T-cell (primary cell): ENCODE measurements around the gene RINL. TPM values are rescaled to one million over a fixed set of nuclear protein-coding genes. Genes with fewer than 3 reads are reported as not detected.

Experiments used
- ATAC-seq, 4 experiments: fragments of 200-7000 bp in 3 of 4; fragments of 150-1000 bp in 1 of 4; cut with Tn5 transposase; replicated peaks in 1 of 4; 1 replicate in 3 of 4; 2 replicates in 1 of 4; pipeline ENCODE4 v1.10.0; 2021; ENCODE audit warnings: moderate library complexity in 3 of 4, mild to moderate bottlenecking in 2 of 4, moderate number of reproducible peaks in 1 of 4
- CTCF ChIA-PET, 2 donors: fragments of 300-600 bp; sonication (Branson Sonifier 250); formaldehyde crosslinking; loops; one replicate each; lab custom pipeline; 2022; ENCODE audit warnings: antibody characterized with exemption in 2 of 2; lab: Charles Lee
- POLR2A ChIA-PET, 2 donors: fragments of 300-600 bp; sonication (Branson Sonifier 250); formaldehyde crosslinking; loops; one replicate each; lab custom pipeline; 2022; ENCODE audit warnings: antibody characterized with exemption in 2 of 2; lab: Charles Lee
- DNase-seq, 35 experiments: peaks; one replicate each; pipeline versions ENCODE4 v3.0.0 to v3.0.0-alpha.2; 2013 to 2023
- H3K27ac ChIP-seq: one replicate; pipeline ENCODE4 v1.5.1; 2013; ENCODE audit warnings: low read length
- H3K27me3 ChIP-seq, 2 experiments: replicated peaks in 1 of 2; 1 replicate in 1 of 2; 2 replicates in 1 of 2; pipeline versions ENCODE4 v1.6.1 to v1.7.0; 2013; ENCODE audit warnings: low read length in 1 of 2, mixed read lengths in 1 of 2; ENCODE audit not compliant: control insufficient read depth in 2 of 2, insufficient read depth in 2 of 2; ENCODE audit errors: extremely low read depth in 1 of 2
- H3K36me3 ChIP-seq, 2 donors: 1 replicate in 1 of 2; 2 replicates in 1 of 2; pipeline versions ENCODE4 v1.6.1 to v1.7.0; 2013; ENCODE audit warnings: low read length in 1 of 2; ENCODE audit not compliant: control insufficient read depth in 2 of 2, insufficient read depth in 1 of 2; ENCODE audit errors: extremely low read depth in 1 of 2
- H3K4me1 ChIP-seq, 2 experiments: 1 replicate in 1 of 2; 2 replicates in 1 of 2; pipeline versions ENCODE4 v1.6.1 to v1.7.0; 2013; ENCODE audit warnings: low read length in 2 of 2, mixed read lengths in 1 of 2; ENCODE audit not compliant: insufficient read depth in 2 of 2, control insufficient read depth in 1 of 2; ENCODE audit errors: extremely low read depth in 1 of 2
- H3K4me3 ChIP-seq, 2 donors: 1 replicate in 1 of 2; 2 replicates in 1 of 2; pipeline versions ENCODE4 v1.5.1 to v1.7.0; 2013; ENCODE audit warnings: mild to moderate bottlenecking in 2 of 2, low read length in 1 of 2, moderate library complexity in 1 of 2; ENCODE audit not compliant: control insufficient read depth in 1 of 2; ENCODE audit errors: extremely low read depth in 1 of 2
- H3K9me3 ChIP-seq: 2 replicates; pipeline ENCODE4 v1.7.0; 2013
- H3K27ac Mint-ChIP-seq, 2 donors: one replicate each; pipeline ENCODE4 v1.8.0; 2020 to 2021; ENCODE audit warnings: mild to moderate bottlenecking in 2 of 2, mixed read lengths in 2 of 2
- H3K27me3 Mint-ChIP-seq, 2 donors: one replicate each; pipeline ENCODE4 v1.8.0; 2021 to 2022; ENCODE audit warnings: mixed read lengths in 2 of 2
- H3K36me3 Mint-ChIP-seq: one replicate; pipeline ENCODE4 v1.8.0; 2021; ENCODE audit warnings: mixed read lengths
- H3K4me1 Mint-ChIP-seq, 3 donors: one replicate each; pipeline ENCODE4 v1.8.0; 2020 to 2022; ENCODE audit warnings: mixed read lengths in 3 of 3, mild to moderate bottlenecking in 1 of 3
- H3K4me3 Mint-ChIP-seq, 3 donors: one replicate each; pipeline ENCODE4 v1.8.0; 2020 to 2022; ENCODE audit warnings: mild to moderate bottlenecking in 3 of 3, mixed read lengths in 3 of 3, moderate library complexity in 3 of 3
- H3K9me3 Mint-ChIP-seq, 3 donors: one replicate each; pipeline ENCODE4 v1.8.0; 2020 to 2022; ENCODE audit warnings: mixed read lengths in 3 of 3
- WGBS: methylation state at CpG from one replicate; pipeline ENCODE4 v1.1.5; 2013; ENCODE audit warnings: missing lambda C conversion rate; ENCODE audit not compliant: insufficient coverage; 5-methylcytosine and 5-hydroxymethylcytosine counted together
- total RNA-seq, 35 experiments: library from RNA in 6 of 35; stranded (reverse) in 6 of 35; fragments of 120-200 nt in 1 of 35; gene quantifications; one replicate each; pipeline versions ENCODE4 v1.2.1 to v1.2.4 and lab custom pipeline; 2013 to 2026

Gene RINL
- total RNA-seq, 5 donors from 2014 or later (not counting 1 experiment from before 2014, with no cell fraction given): 44.2 to 81.3 (median 71.0) TPM

GRCh38 chr19:38853214-38853613, 24.9 kb downstream of the RINL start:
- CTCF ChIA-PET: interaction anchor here in 1 of 2 donors (1.2 to 1.3 kb wide), 2 partner anchors 16 to 33 kb away, joined by 3 to 4 read pairs; no protein-coding TSS in a partner anchor
- DNase-seq (no peak), ATAC-seq (no peak)
- POLR2A ChIA-PET: interaction anchor here in 1 of 2 donors (0.9 kb wide), 1 partner anchor 9 kb away, joined by 3 read pairs; no protein-coding TSS in a partner anchor
- H3K4me1 ChIP-seq: peaks cover 20 to 52% of the 10 kb centered on the region in 2 experiments
- peak overlapping the region in 1 of 2 donors; percentile 94 for H3K4me3 ChIP-seq
- H3K27me3 ChIP-seq: no peaks in the 10 kb centered on the region
- peak overlapping the region; percentile 90 to 97 (median 93) for H3K4me3 Mint-ChIP-seq
- H3K9me3 Mint-ChIP-seq: no peaks in the 10 kb centered on the region
- H3K9me3 ChIP-seq: no peaks in the 10 kb centered on the region
- H3K27ac ChIP-seq: peak overlapping the region; percentile 92
- H3K27me3 Mint-ChIP-seq: no peaks in the 10 kb centered on the region
- H3K36me3 Mint-ChIP-seq: peaks cover 9% of the 10 kb centered on the region
- peak overlapping the region; percentile 92 to 95 for H3K27ac Mint-ChIP-seq
- WGBS: 98% methylated on average over 10 of the region's 17 CpGs
- peaks cover 0 to 6% of the 10 kb centered on the region in 2 donors for H3K36me3 ChIP-seq
- peaks cover 42 to 47% (median 45%) of the 10 kb centered on the region in 3 donors for H3K4me1 Mint-ChIP-seq

GRCh38 chr19:38852231-38853044, 25.6 kb downstream of the RINL start:
- CTCF ChIA-PET: interaction anchor here (0.6 to 1.3 kb wide), 3 partner anchors 17 to 474 kb away, joined by 3 to 4 read pairs (median 3); no protein-coding TSS in a partner anchor
- no peaks in the 10 kb centered on the region for H3K9me3 Mint-ChIP-seq
- peak overlapping the region; percentile 92 to 95 for H3K27ac Mint-ChIP-seq
- H3K27me3 Mint-ChIP-seq: no peaks in the 10 kb centered on the region
- DNase-seq: peak in 33 of 35 experiments; percentile 32 to 76 (median 51)
- H3K4me1 Mint-ChIP-seq: peaks cover 46 to 49% (median 47%) of the 10 kb centered on the region in 3 donors
- Histone ChIP-seq H3K4me3 (peak overlapping the region; percentile 86 to 94), H3K9me3 (no peaks in the 10 kb centered on the region), H3K27ac (peak overlapping the region; percentile 92), H3K27me3 (no peaks in the 10 kb centered on the region), H3K36me3 (peaks cover 0 to 11% of the 10 kb centered on the region in 2 donors), H3K4me1 (peaks cover 19 to 52% of the 10 kb centered on the region in 2 experiments)
- ATAC-seq: no peak
- WGBS: 0% methylated on average over 10 of the region's 52 CpGs
- POLR2A ChIA-PET: interaction anchor here in 1 of 2 donors (0.7 to 0.9 kb wide), 2 partner anchors 8 to 15 kb away, joined by 3 to 4 read pairs; no protein-coding TSS in a partner anchor
- H3K4me3 Mint-ChIP-seq: peak overlapping the region; percentile 90 to 97 (median 93)
- peaks cover 13% of the 10 kb centered on the region for H3K36me3 Mint-ChIP-seq

GRCh38 chr19:38851622-38852230, 26.3 kb downstream of the RINL start:
- H3K4me1 Mint-ChIP-seq: peaks cover 45 to 49% (median 47%) of the 10 kb centered on the region in 3 donors
- H3K27ac Mint-ChIP-seq: peak overlapping the region; percentile 97 to 98
- no peaks in the 10 kb centered on the region for H3K9me3 Mint-ChIP-seq
- Histone ChIP-seq H3K9me3 (no peaks in the 10 kb centered on the region), H3K4me1 (peaks cover 21 to 54% of the 10 kb centered on the region in 2 experiments), H3K4me3 (peak overlapping the region; percentile 77 to 94), H3K27me3 (no peaks in the 10 kb centered on the region), H3K36me3 (peaks cover 0 to 18% of the 10 kb centered on the region in 2 donors), H3K27ac (peak overlapping the region; percentile 96)
- POLR2A ChIA-PET: interaction anchor here in 1 of 2 donors (0.5 to 1.0 kb wide), 3 partner anchors 10 to 20 kb away, joined by 3 to 8 read pairs (median 4); no protein-coding TSS in a partner anchor
- H3K4me3 Mint-ChIP-seq: peak overlapping the region; percentile 90 to 97 (median 94)
- no peaks in the 10 kb centered on the region for H3K27me3 Mint-ChIP-seq
- peak; percentile 9 to 14 (median 12) for ATAC-seq
- peak; percentile 71 to 93 (median 82) for DNase-seq
- H3K36me3 Mint-ChIP-seq: peaks cover 16% of the 10 kb centered on the region
- CTCF ChIA-PET: interaction anchor here in 1 of 2 donors (1.4 kb wide), 1 partner anchor 20 kb away, joined by 3 read pairs; the partner anchor contains the start of gene ECH1
- WGBS: 0% methylated on average over 26 of the region's 67 CpGs

- Histone ChIP-seq H3K27me3 (no peaks in the 10 kb centered on the region), H3K36me3 (peaks cover 0 to 24% of the 10 kb centered on the region in 2 donors), H3K4me1 (peaks cover 19 to 55% of the 10 kb centered on the region in 2 experiments), H3K9me3 (no peaks in the 10 kb centered on the region), H3K4me3 (peak overlapping the region; percentile 74 to 77), H3K27ac (peak overlapping the region; percentile 96)
- under 1% methylated on average over 38 of the region's 40 CpGs for WGBS
- Mint-ChIP-seq H3K9me3 (no peaks in the 10 kb centered on the region), H3K4me1 (peaks cover 47 to 51% (median 48%) of the 10 kb centered on the region in 3 donors), H3K36me3 (peaks cover 18% of the 10 kb centered on the region), H3K4me3 (peak overlapping the region; percentile 90 to 97 (median 94)), H3K27ac (peak overlapping the region; percentile 97 to 98), H3K27me3 (no peaks in the 10 kb centered on the region)
- no peak for ATAC-seq
- CTCF ChIA-PET: interaction anchor here in 1 of 2 donors (1.4 kb wide), 1 partner anchor 19 kb away, joined by 3 read pairs; the partner anchor contains the start of gene ECH1
- POLR2A ChIA-PET: interaction anchor here in 1 of 2 donors (0.5 to 1.0 kb wide), 4 partner anchors 10 to 198 kb away, joined by 3 to 8 read pairs (median 4); no protein-coding TSS in a partner anchor
- DNase-seq: peak in 22 of 35 experiments; percentile 19 to 70 (median 36)
Observed at GRCh38 chr19:38850976-38851621, 27.0 kb downstream of the RINL start.

GRCh38 chr19:38850436-38850975, 27.6 kb downstream of the RINL start:
- ChIA-PET CTCF (interaction anchor here in 1 of 2 donors (1.4 kb wide), 1 partner anchor 19 kb away, joined by 3 read pairs; the partner anchor contains the start of gene ECH1), POLR2A (interaction anchor here in 1 of 2 donors (0.6 to 1.0 kb wide), 2 partner anchors 15 to 198 kb away, joined by 4 to 8 read pairs; no protein-coding TSS in a partner anchor)
- H3K4me3 ChIP-seq: peak overlapping the region; percentile 74 to 77
- DNase-seq (peak in 19 of 35 experiments; percentile 96 to 100 (median 100)), ATAC-seq (peak; percentile 72 to 77 (median 74))
- Mint-ChIP-seq H3K4me1 (peaks cover 53 to 57% (median 54%) of the 10 kb centered on the region in 3 donors), H3K27ac (peak overlapping the region; percentile 97 to 98), H3K27me3 (no peaks in the 10 kb centered on the region), H3K9me3 (no peaks in the 10 kb centered on the region), H3K36me3 (peaks cover 24% of the 10 kb centered on the region), H3K4me3 (peak overlapping the region; percentile 90 to 97 (median 94))
- no peaks in the 10 kb centered on the region for H3K9me3 ChIP-seq
- H3K27me3 ChIP-seq: no peaks in the 10 kb centered on the region
- H3K4me1 ChIP-seq: peaks cover 20 to 60% of the 10 kb centered on the region in 2 experiments
- H3K27ac ChIP-seq: peak overlapping the region; percentile 96
- H3K36me3 ChIP-seq: peaks cover 0 to 30% of the 10 kb centered on the region in 2 donors
- 0% methylated on average over 26 of the region's 26 CpGs for WGBS
